Gastrocnemius medialis (tissue), 4 donors: ENCODE data around the gene IL1RL1. TPM values are rescaled to one million over a fixed set of nuclear protein-coding genes. Genes with fewer than 3 reads are reported as not detected.

Experiments used
- ATAC-seq, 2 donors: fragments of 150-250 bp; one replicate each; pipeline ENCODE4 v1.9.1; 2016
- DNase-seq, 2 donors: peaks; one replicate each; pipeline ENCODE4 v3.0.0-alpha.2; 2019
- H3K27ac ChIP-seq, 4 donors: fragments of 200-600 bp; sonication (generic); 1 replicate in 1 of 4; 2 replicates in 3 of 4; pipeline ENCODE4 v1.5.1; 2016 to 2018; ENCODE audit warnings: mild to moderate bottlenecking in 2 of 4, moderate library complexity in 1 of 4
- H3K27me3 ChIP-seq, 3 donors: fragments of 200-600 bp; sonication (generic) in 2 of 3; 1 replicate in 1 of 3; 2 replicates in 2 of 3; pipeline versions ENCODE4 v1.5.1 to v1.6.0; 2016 to 2019; ENCODE audit warnings: mild to moderate bottlenecking in 1 of 3, moderate library complexity in 1 of 3
- H3K36me3 ChIP-seq, 2 donors: fragments of 200-600 bp; sonication (generic) in 1 of 2; one replicate each; pipeline ENCODE4 v1.5.1; 2017 to 2018
- H3K4me1 ChIP-seq, 2 donors: fragments of 200-600 bp; sonication (generic) in 1 of 2; one replicate each; pipeline ENCODE4 v1.5.1; 2016 to 2017; ENCODE audit warnings: mild to moderate bottlenecking in 2 of 2
- H3K4me3 ChIP-seq, 4 donors: fragments of 200-600 bp; sonication (generic) in 3 of 4; 1 replicate in 1 of 4; 2 replicates in 3 of 4; pipeline ENCODE4 v1.5.1; 2016 to 2019; ENCODE audit warnings: mild to moderate bottlenecking in 2 of 4
- H3K9me3 ChIP-seq, 3 donors: fragments of 200-600 bp; sonication (generic) in 2 of 3; 1 replicate in 1 of 3; 2 replicates in 2 of 3; pipeline ENCODE4 v1.5.1; 2016 to 2019
- POLR2A ChIP-seq, 2 donors: fragments of 450-650 bp; IDR thresholded peaks; one replicate each; pipeline ENCODE4 v1.6.1; 2017; ENCODE audit warnings: antibody characterized with exemption in 2 of 2, mild to moderate bottlenecking in 2 of 2, moderate library complexity in 2 of 2
- in situ Hi-C, 4 donors: fragments of 200-750 bp; cut with MboI; loops; one replicate each; pipeline versions ENCODE4 v1.15.0 to v1.8.0; 2017; ENCODE audit warnings: low sequenced_read_pairs in 4 of 4
- intact Hi-C: fragments of 100-400 bp; cut with DNase I; formaldehyde crosslinking; loops from one replicate; pipeline ENCODE4 v1.15.1; 2023; ENCODE audit warnings: low total_unique reads
- total RNA-seq, 4 donors: library from RNA; depleted of rRNA; stranded (reverse); fragments of >200 nt; gene quantifications; one replicate each; pipeline versions ENCODE4 v1.1.0 to v1.2.3, GENCODE V29; 2016
- TF ChIP-seq, protein P1 (sequence below), 5 experiments: fragments of 450-650 bp in 3 of 5; fragments of 200-600 bp in 2 of 5; sonication (generic) in 2 of 5; IDR thresholded peaks in 4 of 5; conservative IDR thresholded peaks in 1 of 5; 1 replicate in 4 of 5; 2 replicates in 1 of 5; pipeline ENCODE4 v1.5.1; 2016 to 2019; ENCODE audit warnings: antibody characterized with exemption in 5 of 5, mild to moderate bottlenecking in 3 of 5, moderate library complexity in 3 of 5

The IL1RL1 gene
- total RNA-seq, 4 donors from 2014 or later: 0.82 to 6.8 (median 2.7) TPM

DNA sequence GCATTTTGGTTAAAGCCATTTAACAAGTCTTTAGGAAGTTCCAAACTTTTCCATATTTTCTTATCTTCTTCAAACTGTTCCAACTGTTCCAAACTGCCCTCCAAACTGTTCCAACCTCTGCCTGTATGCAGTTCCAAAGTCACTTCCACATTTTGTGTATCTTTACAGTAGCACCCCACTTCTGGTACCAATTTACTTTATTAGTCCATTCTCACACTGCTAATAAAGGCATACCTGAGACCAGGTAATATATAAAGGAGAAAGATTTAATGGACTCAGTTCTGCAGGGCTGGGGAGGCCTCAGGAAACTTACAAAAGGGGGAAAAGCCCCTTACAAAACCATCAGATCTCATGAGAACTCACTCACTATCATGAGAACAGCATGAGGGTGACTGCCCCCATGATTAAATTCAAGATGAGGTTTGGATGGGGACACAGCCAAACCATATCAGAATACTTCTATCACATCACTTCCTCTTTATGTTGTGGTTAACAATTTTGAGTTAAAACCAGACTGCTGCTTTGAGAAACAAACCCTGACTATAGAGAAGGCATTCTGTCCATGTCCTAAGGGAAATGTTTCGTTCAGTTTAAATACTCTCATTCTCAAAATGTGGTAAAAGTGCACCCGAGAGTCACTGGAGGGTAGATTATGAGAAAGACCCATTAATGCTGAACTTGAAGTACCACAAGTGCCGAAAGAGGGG is 55.2 kb downstream of the IL1RL1 start:
- Histone ChIP-seq H3K27me3 (no peaks in the 10 kb centered on the region), H3K9me3 (no peaks in the 10 kb centered on the region), H3K4me1 (no peaks in the 10 kb centered on the region), H3K36me3 (no peaks in the 10 kb centered on the region), H3K27ac (no peak overlapping the region), H3K4me3 (no peak overlapping the region)
- ATAC-seq (no peak), DNase-seq (no peak)
- intact Hi-C loops (no loop called here), in situ Hi-C loops (no loop called here)
- TF ChIP-seq, protein P1, sequence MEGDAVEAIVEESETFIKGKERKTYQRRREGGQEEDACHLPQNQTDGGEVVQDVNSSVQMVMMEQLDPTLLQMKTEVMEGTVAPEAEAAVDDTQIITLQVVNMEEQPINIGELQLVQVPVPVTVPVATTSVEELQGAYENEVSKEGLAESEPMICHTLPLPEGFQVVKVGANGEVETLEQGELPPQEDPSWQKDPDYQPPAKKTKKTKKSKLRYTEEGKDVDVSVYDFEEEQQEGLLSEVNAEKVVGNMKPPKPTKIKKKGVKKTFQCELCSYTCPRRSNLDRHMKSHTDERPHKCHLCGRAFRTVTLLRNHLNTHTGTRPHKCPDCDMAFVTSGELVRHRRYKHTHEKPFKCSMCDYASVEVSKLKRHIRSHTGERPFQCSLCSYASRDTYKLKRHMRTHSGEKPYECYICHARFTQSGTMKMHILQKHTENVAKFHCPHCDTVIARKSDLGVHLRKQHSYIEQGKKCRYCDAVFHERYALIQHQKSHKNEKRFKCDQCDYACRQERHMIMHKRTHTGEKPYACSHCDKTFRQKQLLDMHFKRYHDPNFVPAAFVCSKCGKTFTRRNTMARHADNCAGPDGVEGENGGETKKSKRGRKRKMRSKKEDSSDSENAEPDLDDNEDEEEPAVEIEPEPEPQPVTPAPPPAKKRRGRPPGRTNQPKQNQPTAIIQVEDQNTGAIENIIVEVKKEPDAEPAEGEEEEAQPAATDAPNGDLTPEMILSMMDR (IDR thresholded peaks at IDR 0.05 in 4 of 5, conservative IDR thresholded peaks at IDR 0.05 in 1 of 5): no peak
- TF ChIP-seq POLR2A (IDR thresholded peaks at IDR 0.05): no peak

DNA sequence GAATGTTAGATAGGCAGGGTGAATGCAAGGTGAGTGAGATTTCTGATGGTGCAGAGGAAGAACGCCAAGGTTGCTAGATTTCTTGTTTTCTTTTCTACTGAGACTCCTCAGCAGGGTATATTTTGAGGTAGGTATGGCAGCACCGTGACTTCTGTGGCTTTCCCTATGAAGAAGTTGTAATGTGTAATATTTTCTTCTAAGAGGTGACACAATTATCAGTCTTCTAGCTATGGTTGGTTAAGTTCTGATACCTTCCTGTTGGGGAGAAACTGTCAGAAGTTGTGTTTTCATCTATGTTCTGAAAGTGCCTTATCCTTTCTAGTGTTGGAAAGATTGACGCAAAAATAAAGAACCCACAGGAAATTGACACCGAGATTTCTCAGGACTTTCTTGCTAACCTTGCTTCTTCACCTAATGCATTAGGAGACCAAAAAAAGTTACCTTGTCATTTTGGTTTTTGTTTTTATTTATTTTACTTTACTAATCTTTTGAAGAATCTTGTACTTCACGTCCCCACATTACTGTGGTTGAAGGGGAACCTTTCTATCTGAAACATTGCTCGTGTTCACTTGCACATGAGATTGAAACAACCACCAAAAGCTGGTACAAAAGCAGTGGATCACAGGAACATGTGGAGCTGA is 56.1 kb downstream of the IL1RL1 start:
- intact Hi-C loops: no loop called here
- H3K36me3 ChIP-seq: no peaks in the 10 kb centered on the region
- in situ Hi-C loops: no loop called here
- DNase-seq (no peak), ATAC-seq (no peak)
- no peaks in the 10 kb centered on the region for H3K9me3 ChIP-seq
- H3K4me3 ChIP-seq: no peak overlapping the region
- TF ChIP-seq, protein P1 (IDR thresholded peaks at IDR 0.05 in 4 of 5, conservative IDR thresholded peaks at IDR 0.05 in 1 of 5): no peak
- no peak for TF ChIP-seq POLR2A (IDR thresholded peaks at IDR 0.05)
- H3K4me1 ChIP-seq: no peaks in the 10 kb centered on the region
- no peaks in the 10 kb centered on the region for H3K27me3 ChIP-seq
- no peak overlapping the region for H3K27ac ChIP-seq

DNA sequence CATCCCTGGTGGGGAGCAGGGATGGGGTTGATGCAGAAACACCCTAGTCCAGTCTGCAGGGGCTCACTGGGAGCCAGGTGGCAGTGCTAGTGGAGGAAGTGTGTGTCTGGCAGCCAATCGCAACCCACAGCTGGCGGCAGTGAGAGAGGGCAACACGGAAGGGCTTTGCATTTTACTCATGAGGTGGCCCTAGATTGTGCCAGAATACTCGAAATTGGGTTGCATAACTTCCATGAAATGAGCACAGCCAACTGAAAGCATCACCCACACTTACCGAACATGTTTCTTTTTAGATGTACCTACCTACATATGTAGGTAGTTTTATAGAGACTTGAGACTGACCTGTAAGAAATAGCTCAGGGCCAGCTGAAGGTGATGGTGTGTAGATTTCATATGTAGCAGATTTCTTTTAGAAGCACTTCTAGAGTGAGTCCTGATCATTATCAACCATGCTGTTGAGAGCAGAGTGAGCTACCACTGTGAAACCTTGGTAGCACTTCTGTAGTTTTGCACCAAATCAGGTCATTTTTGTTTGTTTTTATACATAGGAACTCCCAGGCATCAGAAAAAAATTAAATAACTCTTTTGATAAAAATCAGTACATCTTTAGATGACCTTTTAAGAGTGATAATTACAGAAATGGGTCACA is 57.2 kb downstream of the IL1RL1 start:
- DNase-seq: no peak
- Histone ChIP-seq H3K9me3 (no peaks in the 10 kb centered on the region), H3K36me3 (no peaks in the 10 kb centered on the region), H3K27ac (no peak overlapping the region), H3K4me1 (no peaks in the 10 kb centered on the region), H3K27me3 (no peaks in the 10 kb centered on the region), H3K4me3 (no peak overlapping the region)
- TF ChIP-seq, protein P1 (IDR thresholded peaks at IDR 0.05 in 4 of 5, conservative IDR thresholded peaks at IDR 0.05 in 1 of 5): no peak
- TF ChIP-seq POLR2A (IDR thresholded peaks at IDR 0.05): no peak
- in situ Hi-C loops: no loop called here
- no peak for ATAC-seq
- intact Hi-C loops: no loop called here

DNA sequence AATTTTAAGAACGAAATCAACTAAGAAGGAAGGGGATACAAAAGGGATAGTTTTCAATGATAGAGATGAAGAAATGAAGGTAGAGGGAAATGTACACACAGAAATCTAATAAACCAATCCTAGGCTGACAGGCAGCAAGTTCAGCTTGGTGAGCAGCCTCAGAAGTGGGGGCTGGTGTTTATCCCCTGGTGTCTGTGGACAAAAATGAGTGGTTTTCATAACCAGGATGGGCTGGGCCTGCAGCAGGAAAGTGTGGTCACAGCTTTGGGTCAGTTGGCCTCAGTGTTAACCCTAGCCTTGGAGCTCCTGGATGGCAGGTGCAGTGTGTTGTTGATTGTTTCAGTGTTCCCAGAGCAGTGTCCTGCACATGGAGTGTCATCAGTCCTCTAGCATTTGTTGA is 58.5 kb downstream of the IL1RL1 start:
- TF ChIP-seq, protein P1 (IDR thresholded peaks at IDR 0.05 in 4 of 5, conservative IDR thresholded peaks at IDR 0.05 in 1 of 5): no peak
- no peak for TF ChIP-seq POLR2A (IDR thresholded peaks at IDR 0.05)
- Histone ChIP-seq H3K27me3 (no peaks in the 10 kb centered on the region), H3K4me3 (no peak overlapping the region), H3K27ac (no peak overlapping the region), H3K4me1 (no peaks in the 10 kb centered on the region), H3K9me3 (no peaks in the 10 kb centered on the region), H3K36me3 (no peaks in the 10 kb centered on the region)
- DNase-seq (no peak), ATAC-seq (no peak)
- in situ Hi-C loops (no loop called here), intact Hi-C loops (no loop called here)
